Spleen (tissue), 7 donors: ENCODE data around the gene IL13.

Experiments used
- POLR2A ChIP-seq, 3 donors: fragments of 450-650 bp; IDR thresholded peaks; one replicate each; pipeline ENCODE4 v1.5.1; 2017; ENCODE audit warnings: antibody characterized with exemption in 3 of 3, mild to moderate bottlenecking in 1 of 3
- POLR2AphosphoS5 ChIP-seq, 3 donors: sonication (generic); formaldehyde crosslinking; IDR thresholded peaks; one replicate each; pipeline ENCODE4 v1.5.1; 2017; ENCODE audit warnings: antibody characterized with exemption in 3 of 3
- TF ChIP-seq, protein P1 (sequence below), 11 experiments: fragments of 200-600 bp in 7 of 11; fragments of 450-650 bp in 4 of 11; sonication (generic) in 4 of 11; IDR thresholded peaks in 8 of 11; conservative IDR thresholded peaks in 3 of 11; 1 replicate in 7 of 11; 2 replicates in 4 of 11; pipeline versions ENCODE4 v1.4.0 to v1.8.0; 2016 to 2021; ENCODE audit warnings: antibody characterized with exemption in 11 of 11, inconsistent platforms in 4 of 11, mild to moderate bottlenecking in 1 of 11
- donor health status: DM: no; HTN: no; CAD: no; lungs with moderate emphysema.
- donor health status: DM: no; HTN: no; CAD: no.
- donor health status: DM: no; HTN: no; CAD: no.

DNA sequence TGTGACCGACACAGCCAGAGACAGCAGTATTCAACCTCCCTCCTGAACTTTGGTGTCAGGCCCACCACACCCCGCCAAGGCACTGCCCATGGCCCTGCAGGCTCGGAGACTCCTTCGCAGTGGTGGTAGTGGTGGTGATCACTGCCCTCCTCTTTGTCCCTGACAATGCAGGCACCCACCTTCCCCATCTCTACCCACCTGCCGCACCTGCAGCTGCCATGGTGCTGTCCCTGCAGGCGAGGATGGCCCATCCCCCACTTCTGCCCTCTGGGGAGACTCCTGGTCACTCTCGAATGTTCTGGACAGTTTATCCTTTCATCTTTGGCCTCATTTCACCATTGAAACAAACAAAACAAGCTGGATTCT lies 11.5 kb downstream of the IL13 start:
- TF ChIP-seq, protein P1, sequence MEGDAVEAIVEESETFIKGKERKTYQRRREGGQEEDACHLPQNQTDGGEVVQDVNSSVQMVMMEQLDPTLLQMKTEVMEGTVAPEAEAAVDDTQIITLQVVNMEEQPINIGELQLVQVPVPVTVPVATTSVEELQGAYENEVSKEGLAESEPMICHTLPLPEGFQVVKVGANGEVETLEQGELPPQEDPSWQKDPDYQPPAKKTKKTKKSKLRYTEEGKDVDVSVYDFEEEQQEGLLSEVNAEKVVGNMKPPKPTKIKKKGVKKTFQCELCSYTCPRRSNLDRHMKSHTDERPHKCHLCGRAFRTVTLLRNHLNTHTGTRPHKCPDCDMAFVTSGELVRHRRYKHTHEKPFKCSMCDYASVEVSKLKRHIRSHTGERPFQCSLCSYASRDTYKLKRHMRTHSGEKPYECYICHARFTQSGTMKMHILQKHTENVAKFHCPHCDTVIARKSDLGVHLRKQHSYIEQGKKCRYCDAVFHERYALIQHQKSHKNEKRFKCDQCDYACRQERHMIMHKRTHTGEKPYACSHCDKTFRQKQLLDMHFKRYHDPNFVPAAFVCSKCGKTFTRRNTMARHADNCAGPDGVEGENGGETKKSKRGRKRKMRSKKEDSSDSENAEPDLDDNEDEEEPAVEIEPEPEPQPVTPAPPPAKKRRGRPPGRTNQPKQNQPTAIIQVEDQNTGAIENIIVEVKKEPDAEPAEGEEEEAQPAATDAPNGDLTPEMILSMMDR (IDR thresholded peaks at IDR 0.05 in 8 of 11, conservative IDR thresholded peaks at IDR 0.05 in 3 of 11) = no peak
- TF ChIP-seq POLR2AphosphoS5 (IDR thresholded peaks at IDR 0.05) (no peak), POLR2A (IDR thresholded peaks at IDR 0.05) (no peak)
